GM19351 (cell line): ENCODE measurements around the gene SLC43A3.

ENCODE experiments used
- ATAC-seq: cut with Tn5 transposase; IDR thresholded peaks from one replicate; pipeline ENCODE4 v1.9.1; 2021; ENCODE audit warnings: mild to moderate bottlenecking, moderate library complexity; ENCODE audit not compliant: unreplicated experiment

Gene SLC43A3

DNA sequence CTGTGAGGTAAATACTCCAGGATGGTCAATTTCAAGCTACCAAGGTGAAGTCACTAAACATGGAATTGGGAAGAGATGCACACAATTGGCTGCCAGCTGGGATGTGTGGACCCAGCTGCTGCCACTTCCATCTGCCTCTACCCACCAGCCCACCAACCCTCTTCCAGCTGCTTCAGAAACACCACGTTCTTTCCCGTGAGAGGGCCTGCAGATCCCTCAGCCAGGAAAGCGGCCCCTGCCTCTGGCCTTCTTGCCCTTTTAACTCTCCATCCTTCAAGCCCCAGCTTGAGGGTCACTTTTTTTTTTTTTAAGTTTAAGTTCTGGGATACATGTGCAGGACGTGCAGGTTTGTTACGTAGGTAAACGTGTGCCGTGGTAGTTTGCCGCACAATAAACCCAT is 65.9 kb downstream of the SLC43A3 start:
- no peak for ATAC-seq

GRCh38 chr11:57359896-57360690 is 66.8 kb downstream of the SLC43A3 start:
- ATAC-seq: no peak

- no peak for ATAC-seq
Observed at GRCh38 chr11:57359396-57359795, 67.5 kb downstream of the SLC43A3 start.

- ATAC-seq: no peak
Observed at GRCh38 chr11:57358991-57359390, 67.9 kb downstream of the SLC43A3 start.

DNA sequence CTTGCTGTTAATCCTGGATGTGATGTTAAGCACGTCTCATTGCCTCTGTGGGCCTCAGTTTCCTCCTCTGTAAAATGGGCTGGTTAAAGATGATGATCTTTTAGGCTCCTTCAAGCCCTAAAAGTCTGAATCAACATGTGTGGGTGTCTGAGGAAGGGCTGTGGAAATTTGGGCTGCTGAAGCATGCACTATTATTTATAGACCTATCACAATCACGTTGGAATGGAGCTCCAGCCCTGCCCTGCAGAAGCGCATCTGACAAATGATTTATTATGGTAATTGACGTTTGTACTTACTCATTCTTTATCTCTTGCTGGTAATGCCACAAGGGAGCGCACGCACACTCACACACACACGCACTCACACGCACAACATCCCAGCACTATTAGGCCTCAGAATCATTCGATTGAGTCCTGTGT is 68.4 kb downstream of the SLC43A3 start:
- no peak for ATAC-seq

DNA sequence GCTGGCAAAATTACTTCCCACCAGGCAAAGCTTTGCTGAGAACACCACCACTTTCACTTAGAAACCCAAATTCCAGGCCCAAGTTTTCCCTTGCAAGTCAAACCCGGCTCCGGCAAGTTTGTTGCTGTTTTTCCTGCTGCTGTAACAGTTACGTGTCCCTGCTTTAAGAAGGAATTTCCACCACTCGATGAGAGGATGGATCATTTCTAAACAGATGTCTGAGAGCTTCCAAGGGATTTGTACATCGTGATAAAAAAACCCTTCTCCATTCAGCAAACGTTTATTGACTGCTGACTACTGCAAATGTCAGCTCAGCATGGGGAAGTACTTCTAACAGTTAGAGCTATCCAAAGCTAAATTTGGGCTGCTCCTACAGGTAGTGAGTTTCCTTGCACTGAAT is 69.1 kb downstream of the SLC43A3 start:
- ATAC-seq: no peak

DNA sequence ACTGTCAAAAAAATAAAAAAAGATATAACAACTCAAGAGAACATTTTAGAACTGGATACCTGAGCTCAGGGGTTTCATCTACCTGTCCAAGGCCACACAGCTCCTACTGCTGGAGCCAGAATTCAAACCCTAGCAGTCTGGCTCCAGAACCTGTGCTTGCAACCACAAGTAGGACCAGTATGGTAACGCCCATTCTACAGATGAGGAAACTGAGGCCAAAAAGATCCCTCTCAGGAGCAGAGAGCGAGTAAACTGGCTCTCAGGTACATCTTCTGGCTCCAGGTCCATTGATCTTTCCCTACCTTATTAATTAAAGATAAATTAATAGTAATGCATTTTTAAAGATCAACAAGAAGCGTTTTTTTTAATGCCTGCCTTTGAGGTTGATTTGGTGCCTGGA is 69.6 kb downstream of the SLC43A3 start:
- no peak for ATAC-seq
